ENCODE results near the gene GFM1.
A peak's percentile ranks its signal among the peaks of the same experiment; 100 is the strongest.

GFM1 gene

DNA sequence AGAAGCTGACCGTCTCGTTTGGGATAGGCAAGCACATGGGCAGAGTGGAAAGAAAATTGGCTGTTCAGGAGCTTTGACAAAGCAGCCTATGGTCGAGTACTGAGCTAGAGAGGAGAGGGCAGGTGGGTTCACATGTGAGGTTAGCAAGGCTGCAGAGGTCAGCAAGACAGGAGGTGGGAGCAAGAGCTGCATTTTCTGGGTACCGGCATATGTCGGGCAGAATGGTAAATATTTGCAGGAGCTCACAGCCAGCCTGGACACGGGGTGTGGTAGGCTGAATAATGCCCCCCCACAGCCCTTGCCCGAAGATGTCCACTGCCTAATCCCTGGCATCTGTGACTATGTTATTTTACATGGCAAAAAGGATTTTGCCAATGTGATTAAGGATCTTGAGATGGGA is 79.7 kb downstream of the GFM1 start:
- peaks cover 15% of the 10 kb centered on the region for H3K36me3 Mint-ChIP-seq (ENCODE audit: low read depth)
- H3K27ac Mint-ChIP-seq: peak overlapping the region; percentile 91
- no peak overlapping the region for H3K4me3 Mint-ChIP-seq
- intact Hi-C loops (cut with micrococcal nuclease): no loop called here
- H3K27me3 Mint-ChIP-seq: no peaks in the 10 kb centered on the region
- H3K9me3 Mint-ChIP-seq: no peaks in the 10 kb centered on the region
- peaks cover 26% of the 10 kb centered on the region for H3K4me1 Mint-ChIP-seq (ENCODE audit: low read depth)

DNA sequence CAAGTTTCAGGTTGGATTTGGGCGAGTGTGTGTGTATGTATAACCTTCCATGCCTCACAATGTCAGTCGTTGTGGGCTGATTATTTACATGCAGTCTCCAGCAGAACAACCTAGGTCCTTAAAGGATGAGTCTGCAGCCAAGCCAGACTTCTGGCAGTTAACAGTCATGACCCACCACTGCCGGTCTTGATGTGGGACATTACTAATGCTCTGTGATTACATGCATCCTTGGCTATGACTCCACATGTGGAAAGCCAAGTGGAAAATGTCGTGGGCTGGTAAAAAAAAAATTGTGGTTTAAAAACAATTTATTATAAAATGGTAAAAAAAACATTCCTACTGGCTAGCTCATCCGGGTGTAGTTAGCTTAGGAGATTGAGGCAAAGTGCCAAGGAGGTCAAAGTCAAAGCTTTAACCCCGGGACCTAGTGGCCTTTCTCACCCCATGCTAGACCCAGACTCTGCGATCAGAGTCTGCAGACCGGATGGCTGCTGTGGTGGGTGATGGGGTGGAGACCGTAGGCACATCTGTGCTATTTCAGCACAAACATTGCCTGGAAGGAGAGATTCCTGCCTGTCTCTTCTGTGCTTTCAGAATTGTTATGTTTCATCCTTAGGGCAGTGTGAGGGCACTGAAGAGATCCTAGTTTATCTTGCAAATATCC is 81.2 kb downstream of the GFM1 start:
- H3K4me1 Mint-ChIP-seq (ENCODE audit: low read depth): peaks cover 26% of the 10 kb centered on the region
- peak overlapping the region; percentile 91 for H3K27ac Mint-ChIP-seq
- intact Hi-C loops (cut with micrococcal nuclease): loop anchor here (2.0 kb wide), 1 partner anchor 65 kb away; no protein-coding TSS in a partner anchor
- peaks cover 14% of the 10 kb centered on the region for H3K36me3 Mint-ChIP-seq (ENCODE audit: low read depth)
- no peak overlapping the region for H3K4me3 Mint-ChIP-seq
- no peaks in the 10 kb centered on the region for H3K9me3 Mint-ChIP-seq
- peaks cover 4% of the 10 kb centered on the region for H3K27me3 Mint-ChIP-seq

DNA sequence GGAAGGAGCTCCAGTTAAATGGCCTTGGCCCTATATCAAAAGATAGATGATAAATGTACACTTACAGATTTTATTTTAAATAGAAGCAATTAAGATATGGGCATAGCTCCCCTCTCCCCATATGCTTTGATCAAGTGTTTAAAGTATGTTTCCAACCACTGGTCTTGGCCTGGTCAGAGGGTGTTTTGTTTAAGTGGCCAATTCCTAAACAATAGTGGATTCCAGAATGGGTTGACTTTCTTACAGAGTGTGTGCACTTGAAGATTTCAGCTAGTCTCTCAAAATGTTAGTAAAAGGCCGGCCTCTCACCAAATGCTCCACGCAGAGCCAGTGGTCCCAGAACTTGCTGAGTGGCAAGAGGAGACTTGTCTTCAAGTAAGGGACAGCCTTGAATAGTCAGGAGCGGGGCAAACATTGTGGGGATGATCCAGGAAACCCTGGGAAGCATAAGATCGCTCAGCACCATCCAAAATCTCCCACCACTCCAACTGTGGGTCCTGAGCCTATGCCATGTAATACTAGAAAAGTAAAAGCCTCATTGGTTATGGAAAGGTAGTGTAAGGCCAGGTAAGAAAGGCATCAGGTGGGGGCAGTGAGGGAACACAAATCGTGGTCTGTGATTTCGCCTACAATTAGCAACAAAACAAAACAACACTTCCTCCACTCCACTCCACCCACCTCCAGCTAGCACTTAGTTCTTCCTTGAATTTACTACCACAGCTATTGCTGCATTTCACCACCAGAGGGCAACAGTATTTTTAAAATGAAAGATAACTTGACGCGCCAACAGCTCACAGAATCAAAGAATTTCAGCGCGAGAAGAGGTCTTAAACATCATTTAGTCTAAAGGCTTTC is 83.1 kb downstream of the GFM1 start:
- Mint-ChIP-seq H3K4me1 (ENCODE audit: low read depth) (peaks cover 31% of the 10 kb centered on the region), H3K9me3 (no peaks in the 10 kb centered on the region), H3K27ac (peak overlapping the region; percentile 91), H3K4me3 (peak overlapping the region; percentile 37), H3K36me3 (ENCODE audit: low read depth) (no peaks in the 10 kb centered on the region), H3K27me3 (peaks cover 13% of the 10 kb centered on the region)
- intact Hi-C loops (cut with micrococcal nuclease): loop anchor here (1.0 to 2.0 kb wide), 2 partner anchors 63 to 69 kb away; no protein-coding TSS in a partner anchor

DNA sequence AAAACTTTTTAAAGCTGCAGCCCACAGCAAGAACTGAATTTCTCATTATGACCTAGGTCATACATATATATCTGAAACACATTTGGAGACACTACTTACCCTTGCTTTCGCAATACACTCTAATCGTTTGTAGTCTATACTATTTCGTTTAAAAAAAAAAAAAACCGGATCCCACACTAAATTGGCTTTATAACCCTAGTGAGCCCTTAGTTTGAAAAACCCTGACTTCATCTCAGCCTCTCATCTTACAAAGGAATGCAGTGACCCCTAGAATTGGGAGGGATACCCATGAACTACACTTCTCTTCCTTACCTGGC is 83.7 kb downstream of the GFM1 start:
- no peaks in the 10 kb centered on the region for H3K9me3 Mint-ChIP-seq
- peaks cover 19% of the 10 kb centered on the region for H3K27me3 Mint-ChIP-seq
- H3K4me3 Mint-ChIP-seq: peak overlapping the region; percentile 37
- H3K4me1 Mint-ChIP-seq (ENCODE audit: low read depth): peaks cover 32% of the 10 kb centered on the region
- H3K36me3 Mint-ChIP-seq (ENCODE audit: low read depth): no peaks in the 10 kb centered on the region
- no peak overlapping the region for H3K27ac Mint-ChIP-seq
- intact Hi-C loops (cut with micrococcal nuclease): no loop called here

- Mint-ChIP-seq H3K27ac (no peak overlapping the region), H3K9me3 (no peaks in the 10 kb centered on the region), H3K27me3 (peaks cover 22% of the 10 kb centered on the region), H3K4me1 (ENCODE audit: low read depth) (peaks cover 34% of the 10 kb centered on the region), H3K36me3 (ENCODE audit: low read depth) (no peaks in the 10 kb centered on the region), H3K4me3 (no peak overlapping the region)
- intact Hi-C loops (cut with micrococcal nuclease): no loop called here
Observed at GRCh38 chr3:158728851-158729250, 84.5 kb downstream of the GFM1 start.

DNA sequence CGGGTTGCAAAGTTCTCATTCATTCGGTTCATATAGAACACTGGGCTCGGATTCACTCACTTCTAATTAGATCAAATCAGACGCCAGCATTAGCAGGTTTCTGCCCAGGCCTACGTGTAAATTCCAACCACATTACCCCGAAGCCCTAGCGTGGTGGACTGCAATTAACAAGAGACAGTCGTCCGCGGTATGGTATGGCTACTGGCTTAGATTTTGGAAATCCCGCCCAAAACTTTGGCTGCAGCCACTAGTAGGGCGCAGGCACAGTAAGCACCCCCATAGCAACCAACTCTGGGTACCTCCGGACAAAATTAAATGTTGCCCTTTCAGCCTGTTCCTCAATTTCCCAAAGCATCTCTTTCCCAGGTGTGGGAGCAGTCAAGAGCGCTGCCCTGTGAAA is 87.2 kb downstream of the GFM1 start:
- peaks cover 37% of the 10 kb centered on the region for H3K4me1 Mint-ChIP-seq (ENCODE audit: low read depth)
- intact Hi-C loops (cut with micrococcal nuclease): no loop called here

DNA sequence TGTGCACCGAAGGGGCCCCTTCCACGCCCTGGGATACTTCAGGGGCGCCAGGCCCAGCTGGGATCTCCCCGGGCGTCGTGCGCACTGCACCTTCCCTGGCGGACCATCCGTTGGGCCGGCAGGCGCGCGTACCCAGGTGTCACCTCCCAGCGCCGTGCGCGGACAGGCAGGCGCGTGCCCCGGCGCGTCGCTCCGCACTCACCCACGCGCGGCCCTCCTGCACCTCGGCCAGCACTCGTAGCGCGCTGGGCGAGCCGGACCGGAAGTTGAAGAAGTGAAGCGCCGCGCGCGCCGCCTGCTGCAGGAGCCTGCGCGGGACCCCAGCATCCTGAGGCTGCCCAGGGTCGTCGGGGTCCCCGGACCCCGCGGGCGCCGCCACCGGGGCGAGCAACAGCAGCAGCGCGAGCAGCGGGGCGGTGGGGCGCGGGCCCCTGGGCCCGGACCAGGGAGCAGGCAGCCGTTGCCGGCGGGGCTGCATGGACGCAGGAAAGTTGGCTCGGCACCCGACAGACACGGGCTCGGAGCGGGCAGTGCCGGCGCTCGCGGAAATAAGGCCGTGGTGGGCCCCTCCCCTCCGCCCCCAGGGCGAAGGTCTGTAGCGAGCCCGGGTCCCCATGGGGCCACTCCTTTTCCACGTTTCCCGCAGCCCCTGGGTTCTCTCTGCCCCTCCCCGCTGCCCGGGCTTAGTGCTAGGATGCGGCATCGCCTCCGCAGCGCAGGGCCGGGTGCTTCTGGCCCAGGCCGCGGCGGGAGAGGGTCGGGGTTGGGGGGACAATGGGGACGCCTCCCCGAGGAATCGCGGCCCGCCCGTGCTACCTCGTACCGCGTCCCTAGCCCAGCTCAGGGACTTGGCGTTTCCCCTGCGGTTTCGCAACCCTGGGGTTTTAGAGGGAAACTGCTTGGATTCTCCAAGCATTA is 87.9 kb downstream of the GFM1 start, which contains the start of gene RARRES1:
TSS of gene RARRES1 (minus strand) at position 520 of the 918 bp plus-strand sequence. CDS start at position 478, 42 bp downstream.
- H3K27me3 Mint-ChIP-seq: peaks cover 24% of the 10 kb centered on the region
- intact Hi-C loops (cut with micrococcal nuclease): no loop called here

More for the DNA sequence above, 87.2 kb downstream of the GFM1 start:
- Mint-ChIP-seq H3K27ac (no peak overlapping the region), H3K9me3 (peaks cover 8% of the 10 kb centered on the region), H3K36me3 (ENCODE audit: low read depth) (no peaks in the 10 kb centered on the region), H3K4me3 (peak overlapping the region; percentile 74), H3K27me3 (peaks cover 24% of the 10 kb centered on the region)

DNA sequence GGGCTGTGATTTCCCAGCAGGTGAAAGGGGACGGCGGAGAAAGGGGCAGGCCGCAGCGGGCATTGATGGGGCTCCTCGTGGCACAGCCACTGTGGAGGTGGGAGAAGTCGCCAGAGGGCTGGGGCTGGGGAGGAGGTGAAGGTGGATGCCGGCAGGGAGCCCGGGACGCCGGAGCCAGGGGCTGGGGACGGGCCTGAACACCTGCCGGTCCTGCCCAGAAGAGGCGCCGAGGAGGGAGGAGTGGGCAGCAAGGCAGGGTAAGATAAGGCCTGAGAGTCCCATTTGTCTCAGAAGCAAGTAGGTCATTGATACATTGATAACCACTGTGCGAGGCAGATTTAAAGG is 88.5 kb downstream of the GFM1 start:
- Mint-ChIP-seq H3K27me3 (peaks cover 24% of the 10 kb centered on the region), H3K36me3 (ENCODE audit: low read depth) (no peaks in the 10 kb centered on the region), H3K9me3 (peaks cover 8% of the 10 kb centered on the region), H3K4me1 (ENCODE audit: low read depth) (peaks cover 27% of the 10 kb centered on the region), H3K4me3 (peak overlapping the region; percentile 74), H3K27ac (peak overlapping the region; percentile 66)
- intact Hi-C loops (cut with micrococcal nuclease): no loop called here

More for the DNA sequence above, 87.9 kb downstream of the GFM1 start, which contains the start of gene RARRES1:
- no peaks in the 10 kb centered on the region for H3K36me3 Mint-ChIP-seq (ENCODE audit: low read depth)
- H3K4me3 Mint-ChIP-seq: peak within 1 kb of the TSS; percentile 74
- H3K9me3 Mint-ChIP-seq: peaks cover 8% of the 10 kb centered on the region
- peak within 1 kb of the TSS; percentile 66 for H3K27ac Mint-ChIP-seq
- peaks cover 32% of the 10 kb centered on the region for H3K4me1 Mint-ChIP-seq (ENCODE audit: low read depth)

DNA sequence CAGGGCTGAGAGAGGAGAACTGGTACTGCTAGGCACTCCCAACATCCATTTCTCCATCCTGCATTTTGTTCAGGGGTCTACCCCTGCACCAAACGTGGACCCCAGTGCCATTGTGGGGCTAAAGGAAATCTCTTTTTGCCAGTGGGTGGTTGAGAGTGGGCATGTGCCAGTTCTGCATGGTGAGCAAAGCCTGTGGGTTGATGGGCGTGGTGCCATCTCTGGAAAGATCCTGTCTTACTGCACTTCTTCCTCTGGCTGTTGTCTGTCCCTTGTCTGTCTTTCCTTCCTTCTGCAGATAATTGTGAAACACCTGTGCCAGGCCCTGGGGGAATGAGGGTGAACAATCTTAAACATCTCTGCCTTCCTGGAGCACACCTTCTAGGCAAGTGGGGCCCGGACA is 89.3 kb downstream of the GFM1 start:
- intact Hi-C loops (cut with micrococcal nuclease): no loop called here
- Mint-ChIP-seq H3K4me3 (no peak overlapping the region), H3K27ac (no peak overlapping the region)

GRCh38 chr3:158735296-158736033 is 91.1 kb downstream of the GFM1 start:
- intact Hi-C loops (cut with micrococcal nuclease): no loop called here
- Mint-ChIP-seq H3K27ac (no peak overlapping the region), H3K4me1 (ENCODE audit: low read depth) (peaks cover 22% of the 10 kb centered on the region), H3K9me3 (peaks cover 8% of the 10 kb centered on the region), H3K27me3 (peaks cover 24% of the 10 kb centered on the region), H3K4me3 (no peak overlapping the region), H3K36me3 (ENCODE audit: low read depth) (no peaks in the 10 kb centered on the region)

More for the DNA sequence above, 89.3 kb downstream of the GFM1 start:
- Mint-ChIP-seq H3K4me1 (ENCODE audit: low read depth) (peaks cover 22% of the 10 kb centered on the region), H3K27me3 (peaks cover 24% of the 10 kb centered on the region), H3K9me3 (peaks cover 8% of the 10 kb centered on the region), H3K36me3 (ENCODE audit: low read depth) (no peaks in the 10 kb centered on the region)

GRCh38 chr3:158737410-158737809 is 93.1 kb downstream of the GFM1 start:
- H3K4me1 Mint-ChIP-seq (ENCODE audit: low read depth): peaks cover 16% of the 10 kb centered on the region
- H3K36me3 Mint-ChIP-seq (ENCODE audit: low read depth): no peaks in the 10 kb centered on the region
- peaks cover 8% of the 10 kb centered on the region for H3K9me3 Mint-ChIP-seq
- intact Hi-C loops (cut with micrococcal nuclease): no loop called here
- H3K27me3 Mint-ChIP-seq: peaks cover 15% of the 10 kb centered on the region
- no peak overlapping the region for H3K27ac Mint-ChIP-seq
- no peak overlapping the region for H3K4me3 Mint-ChIP-seq

DNA sequence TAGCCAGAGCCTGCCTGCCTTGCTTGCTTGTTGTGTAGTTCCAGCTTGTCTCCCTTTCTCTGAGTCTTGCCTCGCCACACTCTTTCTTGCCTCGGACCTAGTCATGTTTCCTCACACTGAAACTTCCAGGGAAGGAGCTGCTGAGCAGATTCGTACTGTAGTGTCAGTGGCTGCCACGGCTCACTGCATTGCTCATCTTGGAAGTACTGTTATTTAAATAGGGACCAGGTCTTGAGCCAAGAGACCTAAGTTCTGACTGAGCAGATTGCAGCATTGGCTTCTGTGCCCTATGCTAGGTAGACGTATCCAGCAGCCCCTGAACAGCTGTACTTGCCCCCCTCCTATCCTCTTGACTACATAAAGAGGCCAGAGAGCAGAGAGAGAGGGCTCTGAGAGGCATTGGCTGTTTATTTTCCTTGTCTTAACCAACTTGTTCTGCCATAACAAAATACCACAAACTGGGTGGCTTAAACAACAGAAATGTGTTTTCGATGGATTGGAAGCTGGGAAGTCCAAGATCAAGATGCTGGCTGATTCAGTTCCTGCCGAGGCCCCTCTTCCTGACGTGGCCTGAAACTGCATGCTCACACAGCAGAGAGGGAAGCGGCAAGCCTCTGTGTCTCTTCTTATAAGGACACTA is 93.8 kb downstream of the GFM1 start:
- Mint-ChIP-seq H3K9me3 (peaks cover 8% of the 10 kb centered on the region), H3K36me3 (ENCODE audit: low read depth) (no peaks in the 10 kb centered on the region), H3K27ac (no peak overlapping the region), H3K4me1 (ENCODE audit: low read depth) (peaks cover 10% of the 10 kb centered on the region), H3K4me3 (no peak overlapping the region), H3K27me3 (peaks cover 9% of the 10 kb centered on the region)
- intact Hi-C loops (cut with micrococcal nuclease): no loop called here

DNA sequence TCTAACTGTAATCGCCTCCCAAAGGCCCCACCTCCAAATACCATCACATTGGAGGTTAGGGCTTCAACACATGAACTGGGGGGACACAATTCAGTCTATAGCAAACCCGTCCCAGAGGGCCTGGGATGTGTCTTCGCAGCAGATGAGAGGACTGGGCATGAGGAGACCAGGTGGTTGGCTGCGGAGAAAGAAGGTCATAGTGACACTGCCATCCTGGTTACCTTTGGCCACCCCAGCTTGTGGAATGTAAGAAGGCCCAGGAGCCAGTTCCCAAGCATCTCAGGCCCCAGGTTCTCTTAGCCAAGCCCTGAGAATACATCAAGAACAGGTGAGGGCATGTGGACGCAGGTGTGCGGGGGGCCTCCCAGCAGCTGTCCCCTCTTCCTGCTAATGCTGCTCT is 94.3 kb downstream of the GFM1 start:
- intact Hi-C loops (cut with micrococcal nuclease): no loop called here
- Mint-ChIP-seq H3K36me3 (ENCODE audit: low read depth) (peaks cover 4% of the 10 kb centered on the region), H3K27ac (no peak overlapping the region), H3K9me3 (peaks cover 8% of the 10 kb centered on the region), H3K4me1 (ENCODE audit: low read depth) (peaks cover 4% of the 10 kb centered on the region), H3K4me3 (no peak overlapping the region), H3K27me3 (peaks cover 8% of the 10 kb centered on the region)

Measured in dendritic cell treated with granulocyte-macrophage colony-stimulating factor and Interleukin-4, amounts not matched to agents 40 ng/mL and 50 ng/mL, for 4 days (primary cell).